Putamen (tissue), 1 donor: Measurements from ENCODE around the gene SFXN5.

Source experiments
- DNase-seq: peaks from one replicate; pipeline ENCODE4 v3.0.0-alpha.2; 2016; ENCODE audit warnings: low spot score

SFXN5 gene

DNA sequence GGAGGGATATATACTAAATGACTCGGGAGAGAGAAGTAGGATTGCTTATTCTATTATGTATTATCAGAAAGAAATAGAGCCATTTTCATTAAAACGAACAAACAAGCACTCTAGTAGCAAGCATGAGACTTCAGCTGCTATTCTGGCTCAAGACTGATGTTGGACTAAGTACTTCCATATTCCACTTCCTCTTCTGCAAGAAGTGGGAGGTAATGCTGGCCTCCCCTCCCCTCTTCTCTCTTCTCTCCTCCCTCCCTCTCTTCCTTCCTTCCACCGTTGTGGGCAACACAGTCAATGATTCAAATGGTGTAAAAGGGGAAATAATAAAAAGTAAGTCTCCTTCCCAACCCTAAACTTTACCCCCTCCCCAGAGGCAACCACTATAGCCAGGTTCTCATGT is 91.6 kb downstream of the SFXN5 start:
- no peak for DNase-seq

DNA sequence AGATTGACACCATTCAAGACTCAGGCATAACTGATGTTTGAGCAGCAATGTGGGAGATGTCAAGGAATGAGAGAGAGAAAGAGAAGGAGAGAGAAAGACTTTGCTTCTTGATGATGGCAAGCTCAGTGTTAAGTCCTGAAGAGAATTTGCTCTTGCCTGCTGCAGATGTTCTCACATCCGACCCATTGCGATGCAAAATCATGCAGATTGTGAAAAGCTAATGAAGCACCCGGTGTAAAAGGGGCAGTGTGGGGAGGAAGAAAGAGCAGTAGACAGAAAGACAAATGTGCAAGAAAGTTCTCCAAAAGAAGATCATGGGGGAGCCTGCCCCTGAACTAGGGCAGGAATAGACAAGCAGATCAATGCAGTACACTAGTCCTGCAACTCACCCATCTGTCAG is 96.5 kb downstream of the SFXN5 start:
- DNase-seq, result no peak

DNA sequence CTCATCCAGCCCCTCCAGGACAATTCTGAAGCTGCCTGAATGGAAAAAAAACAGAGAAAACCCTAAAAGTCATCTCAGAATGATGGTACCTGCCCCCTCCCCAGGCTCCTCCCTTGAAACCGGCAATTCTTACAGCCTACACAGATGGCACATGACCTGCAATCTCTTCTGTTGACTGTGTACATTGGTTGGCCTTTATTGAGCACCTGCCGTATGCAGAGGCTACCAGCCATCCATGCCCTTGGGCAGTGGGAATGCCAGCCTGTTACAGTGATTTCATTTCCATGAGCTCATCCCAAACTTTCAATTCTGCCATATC is 97.1 kb downstream of the SFXN5 start:
- no peak for DNase-seq

DNA sequence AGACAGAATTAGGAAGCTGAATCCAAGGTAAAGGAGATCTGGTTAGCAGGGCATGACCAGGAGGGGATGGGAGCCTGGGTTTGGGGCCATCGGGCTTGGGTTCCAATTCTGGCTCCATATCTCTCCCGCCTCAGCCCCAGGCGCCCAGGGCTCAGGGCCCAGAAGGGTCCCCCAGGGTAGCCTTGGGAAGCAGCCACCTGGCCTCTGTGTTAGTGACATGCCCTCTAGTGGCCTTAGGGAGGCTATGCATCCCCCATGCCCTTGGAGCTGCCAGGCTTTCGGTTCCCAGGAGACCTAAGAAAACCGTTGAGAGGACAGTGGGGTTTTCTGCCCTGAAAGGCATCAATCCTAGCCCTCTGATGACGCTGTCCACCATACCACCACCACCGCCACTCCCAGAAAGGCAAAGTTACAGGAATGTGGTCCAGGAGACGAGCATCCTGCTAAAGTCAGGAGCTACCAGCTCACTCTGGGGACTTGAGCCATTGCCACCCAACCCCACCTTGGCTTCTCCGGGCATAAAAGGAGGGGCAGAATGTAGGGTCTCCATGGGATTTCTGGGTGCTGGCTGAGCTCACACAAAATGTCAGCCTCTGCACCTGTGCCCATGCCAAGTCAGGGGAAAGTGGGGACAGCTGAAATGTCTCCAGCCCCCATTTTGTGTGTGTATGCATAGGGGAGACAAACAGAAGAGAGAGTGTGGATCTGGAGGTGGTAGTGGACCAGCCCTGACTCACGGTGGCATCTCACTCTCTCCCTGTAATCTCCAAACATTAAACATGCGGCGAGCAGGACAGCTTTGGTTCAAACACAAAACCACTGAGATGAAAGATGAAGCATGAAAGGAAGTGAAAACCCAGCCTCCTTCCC is 97.7 kb downstream of the SFXN5 start:
- DNase-seq, result no peak

- no peak for DNase-seq
These were observed 98.4 kb downstream of the SFXN5 start for GRCh38 chr2:72973137-72973535.

DNA sequence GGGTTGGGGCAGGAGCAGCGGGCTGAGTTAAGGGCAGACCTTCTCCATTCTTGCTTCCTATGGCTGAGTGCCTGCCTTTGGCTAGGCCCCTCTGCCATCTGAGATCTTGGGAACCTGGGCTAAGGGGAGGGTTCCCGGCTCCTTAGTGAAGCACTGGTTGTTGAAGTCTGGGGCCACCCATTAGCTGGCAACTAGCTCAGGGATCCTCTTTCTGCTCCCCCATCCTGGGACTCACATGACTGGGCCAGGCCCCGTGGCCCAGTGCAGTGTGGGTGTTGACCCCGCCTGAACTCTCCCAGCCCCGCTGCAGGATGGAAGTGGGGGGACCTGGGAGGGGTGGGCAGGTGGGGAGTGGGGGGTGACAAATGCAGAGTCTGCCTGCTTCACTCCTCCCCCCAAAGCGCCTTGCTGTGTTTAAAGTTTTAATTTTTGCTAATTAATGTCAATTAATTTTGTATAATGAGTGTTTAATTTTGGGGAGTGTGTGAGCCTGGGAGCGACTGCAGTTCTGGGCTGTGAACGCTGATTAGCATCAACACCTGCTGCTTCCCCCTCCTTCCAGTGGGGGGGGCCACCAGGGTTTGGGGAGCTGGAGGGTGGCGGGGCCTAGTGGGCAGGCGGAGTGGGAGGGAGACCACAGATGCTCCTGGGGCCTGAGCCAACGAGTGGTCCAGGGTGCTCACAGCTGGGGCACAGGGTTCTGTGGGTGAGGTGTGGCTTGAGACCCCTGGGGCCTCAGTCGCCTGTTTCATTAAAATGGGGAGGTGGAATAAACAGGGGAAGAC is 99.0 kb downstream of the SFXN5 start:
- DNase-seq, result no peak

DNA sequence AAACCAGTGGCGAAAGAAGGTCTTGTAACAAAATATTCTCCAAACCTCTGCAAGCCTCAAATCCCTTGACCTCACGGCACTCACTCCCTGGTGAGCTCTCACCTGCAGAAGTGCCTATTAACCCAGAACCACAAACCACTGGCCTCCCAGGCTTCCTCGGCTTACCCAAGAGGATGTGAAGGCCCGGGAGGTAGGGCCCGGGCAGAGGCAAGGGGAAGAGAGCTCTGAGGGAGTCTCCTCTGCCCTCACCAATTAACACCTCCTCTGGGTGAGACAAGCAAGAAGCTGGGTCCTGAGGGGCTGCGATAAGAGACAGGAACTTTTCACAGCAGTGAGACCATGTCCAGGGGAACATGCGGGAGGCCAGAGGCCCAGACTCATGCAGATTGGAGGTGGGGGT is 100.5 kb downstream of the SFXN5 start:
- no peak for DNase-seq

GRCh38 chr2:72969706-72970105 is 101.8 kb downstream of the SFXN5 start:
- DNase-seq, result no peak

GRCh38 chr2:72968286-72968685 is 103.2 kb downstream of the SFXN5 start:
- no peak for DNase-seq

DNA sequence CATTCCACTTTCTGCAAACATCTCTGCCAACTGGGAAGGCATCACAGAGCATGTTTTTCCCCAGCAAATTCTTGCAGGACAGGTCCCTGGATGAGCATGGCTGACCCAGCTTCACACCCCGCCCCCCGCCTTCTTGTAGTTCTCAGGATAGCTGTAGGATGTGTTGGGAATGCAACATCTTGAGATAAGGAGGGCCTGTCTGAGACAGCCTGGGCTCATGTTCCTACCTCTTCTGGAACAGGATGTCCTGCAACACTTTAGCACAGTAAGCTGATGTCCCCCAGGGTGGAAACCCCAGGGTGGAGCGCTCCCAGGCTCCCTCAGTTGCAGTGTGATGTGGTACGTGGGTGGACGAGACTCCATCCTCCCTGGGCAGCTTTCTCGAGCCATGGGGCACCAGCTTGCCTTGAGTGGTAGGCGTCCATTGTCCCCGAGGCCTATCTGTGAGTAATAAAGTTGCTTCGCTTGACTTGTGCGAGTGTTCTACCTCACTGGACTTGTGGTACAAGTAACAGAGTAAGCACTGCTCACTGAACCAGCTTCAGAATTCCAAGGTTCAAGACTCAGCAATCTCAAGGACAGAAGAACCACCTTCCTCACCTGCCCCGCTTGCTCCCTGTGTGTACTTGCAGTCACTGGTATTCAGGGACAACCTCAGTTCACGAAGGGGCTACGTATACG is 105.6 kb downstream of the SFXN5 start:
- no peak for DNase-seq

DNA sequence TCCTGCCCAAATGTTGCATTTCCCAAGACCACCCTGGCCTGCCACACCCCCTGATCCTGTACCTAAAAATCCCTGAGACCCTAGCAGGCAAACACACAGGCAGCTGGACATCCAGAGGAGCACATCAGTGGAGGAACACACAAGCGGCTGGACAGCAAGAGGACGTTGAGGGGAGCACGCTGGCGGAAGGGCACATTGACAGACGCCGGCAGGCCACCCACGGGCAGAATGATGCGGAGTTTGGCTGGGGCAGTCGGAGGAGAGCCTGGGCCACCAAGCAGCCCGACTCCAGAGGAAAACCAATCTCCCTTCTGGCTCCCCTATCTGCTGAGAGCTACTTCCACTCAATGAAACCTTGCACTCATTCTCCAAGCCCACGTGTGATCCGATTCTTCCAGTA is 106.5 kb downstream of the SFXN5 start:
- DNase-seq, result no peak

GRCh38 chr2:72964146-72964525 is 107.4 kb downstream of the SFXN5 start:
- no peak for DNase-seq

GRCh38 chr2:72963423-72964145 is 107.9 kb downstream of the SFXN5 start:
- no peak for DNase-seq

DNA sequence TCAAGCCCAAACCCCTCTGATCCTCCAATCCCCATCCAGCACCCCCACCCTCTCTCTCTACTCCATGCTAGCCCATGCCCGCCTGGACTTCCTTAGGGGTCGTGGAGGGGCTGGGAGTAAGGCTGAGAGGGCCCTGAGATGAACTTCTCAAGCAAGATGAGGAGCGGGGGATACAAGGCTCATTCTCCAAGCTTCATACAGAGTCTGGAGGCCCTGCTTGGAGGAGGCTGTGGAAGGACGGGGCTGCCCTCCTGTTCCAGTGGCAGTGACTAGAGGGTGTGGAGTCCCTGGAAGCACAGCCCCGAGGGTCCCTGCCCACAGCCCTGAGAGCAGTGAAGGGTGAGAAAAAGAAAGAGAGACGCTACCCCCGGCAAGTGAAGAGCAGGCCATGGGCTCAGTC is 108.6 kb downstream of the SFXN5 start:
- no peak for DNase-seq

DNA sequence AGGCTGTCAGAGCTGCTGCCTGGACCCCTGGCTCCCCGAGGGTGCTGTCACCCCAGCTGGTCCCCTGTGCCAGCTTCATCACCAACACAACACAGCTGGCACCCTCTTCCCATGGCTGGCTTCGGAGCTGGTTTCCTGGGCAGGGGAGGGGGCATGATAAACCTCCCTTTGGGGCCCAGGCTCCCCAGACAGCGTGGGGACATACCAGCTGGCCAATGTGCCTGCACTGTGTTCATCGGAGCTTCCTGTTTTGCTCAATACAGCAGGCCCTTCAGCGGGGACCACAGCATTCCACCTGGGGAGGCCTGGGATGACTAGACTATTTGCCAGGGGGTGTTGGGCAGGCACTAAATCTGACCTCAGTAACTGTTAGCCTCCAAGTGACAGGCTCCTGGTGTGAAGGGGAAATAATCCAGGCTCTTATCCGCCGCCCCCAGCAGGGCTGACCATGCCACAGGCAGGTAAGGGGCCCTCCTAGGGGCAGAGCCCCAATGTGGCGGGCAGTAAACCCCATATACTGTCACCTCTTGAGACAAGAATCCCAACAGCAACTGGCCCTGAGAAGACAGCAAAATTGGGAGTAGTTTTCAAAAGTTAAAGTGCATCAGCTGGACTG is 109.6 kb downstream of the SFXN5 start:
- DNase-seq, result no peak

- DNase-seq, result no peak
These were observed 110.3 kb downstream of the SFXN5 start for GRCh38 chr2:72961036-72961720.

DNA sequence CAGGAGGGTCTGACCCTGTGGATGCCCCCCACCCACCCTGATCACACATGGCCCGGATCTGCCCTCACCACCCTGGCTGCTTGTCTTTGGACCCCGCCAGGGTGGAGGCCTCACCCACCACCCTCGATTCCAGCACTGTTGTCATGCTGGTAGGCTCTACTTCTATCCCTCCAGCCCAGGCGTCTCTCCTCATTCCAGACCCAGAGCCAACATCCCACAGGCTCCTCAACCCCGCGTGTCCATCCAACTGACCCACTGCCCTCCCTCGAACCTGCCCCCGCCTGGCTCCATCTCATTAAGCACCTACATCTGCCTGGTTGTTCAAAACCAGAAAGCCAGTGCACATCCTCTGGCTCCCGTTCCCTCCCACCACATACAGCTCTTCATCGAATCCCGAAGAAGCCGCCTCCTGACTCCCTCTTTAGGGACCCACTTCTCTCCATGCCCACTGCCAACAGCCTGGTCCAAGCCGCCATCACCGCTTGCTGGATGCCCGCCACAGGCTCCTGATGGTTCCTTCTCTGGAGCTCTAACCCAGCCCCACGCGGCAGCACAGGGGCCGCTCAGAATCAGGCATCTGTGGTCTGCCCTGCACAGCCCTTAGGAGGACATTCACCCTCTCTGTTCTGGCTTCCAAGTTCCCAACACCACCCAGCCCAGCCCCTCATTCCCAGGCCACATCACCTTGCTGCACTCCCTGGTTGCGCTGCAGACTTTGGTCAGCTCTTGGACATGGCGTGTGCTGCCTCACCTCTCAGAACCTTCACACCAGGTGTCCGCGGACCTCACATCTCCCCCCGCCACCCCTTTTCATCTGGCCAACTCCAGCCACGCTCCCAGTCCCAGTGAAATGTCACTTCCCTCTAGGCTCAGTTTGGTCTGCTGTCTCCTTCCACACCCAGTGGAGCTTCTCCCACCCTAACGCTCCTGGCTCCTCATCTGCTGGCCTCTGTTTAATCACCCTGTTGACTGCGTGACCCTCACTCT is 111.2 kb downstream of the SFXN5 start:
- DNase-seq, result no peak

DNA sequence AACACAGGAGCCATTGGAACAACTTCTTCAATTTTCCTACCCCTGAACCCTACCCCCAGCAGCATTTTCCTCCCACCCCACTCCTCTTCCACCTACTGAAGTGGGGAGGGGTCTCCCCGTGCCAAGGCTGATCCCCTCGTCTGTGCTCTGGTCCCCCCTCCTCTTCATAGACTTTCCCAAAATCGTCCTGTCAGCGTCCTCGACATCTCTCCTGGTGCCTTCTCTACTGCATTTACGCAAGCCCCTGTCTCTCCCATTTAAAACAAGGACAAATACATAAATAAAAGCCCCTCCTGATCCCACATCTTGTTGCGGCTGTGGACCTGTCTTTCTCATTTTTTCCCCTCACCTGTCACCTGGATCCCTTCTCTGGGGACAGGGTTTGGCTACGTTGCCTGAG is 112.0 kb downstream of the SFXN5 start:
- no peak for DNase-seq

- no peak for DNase-seq
These were observed 112.7 kb downstream of the SFXN5 start for GRCh38 chr2:72958542-72959385.
